ELR (cell line): Measurements from ENCODE around the gene MBLAC1.

ENCODE experiments used
- DNase-seq: peaks from one replicate; pipeline ENCODE4 v3.0.0-alpha.2; 2015; ENCODE audit warnings: low read depth

Gene MBLAC1, protein sequence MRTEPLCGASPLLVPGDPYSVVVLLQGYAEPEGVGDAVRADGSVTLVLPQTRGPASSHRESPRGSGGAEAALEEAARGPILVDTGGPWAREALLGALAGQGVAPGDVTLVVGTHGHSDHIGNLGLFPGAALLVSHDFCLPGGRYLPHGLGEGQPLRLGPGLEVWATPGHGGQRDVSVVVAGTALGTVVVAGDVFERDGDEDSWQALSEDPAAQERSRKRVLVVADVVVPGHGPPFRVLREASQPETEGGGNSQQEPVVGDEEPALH

DNA sequence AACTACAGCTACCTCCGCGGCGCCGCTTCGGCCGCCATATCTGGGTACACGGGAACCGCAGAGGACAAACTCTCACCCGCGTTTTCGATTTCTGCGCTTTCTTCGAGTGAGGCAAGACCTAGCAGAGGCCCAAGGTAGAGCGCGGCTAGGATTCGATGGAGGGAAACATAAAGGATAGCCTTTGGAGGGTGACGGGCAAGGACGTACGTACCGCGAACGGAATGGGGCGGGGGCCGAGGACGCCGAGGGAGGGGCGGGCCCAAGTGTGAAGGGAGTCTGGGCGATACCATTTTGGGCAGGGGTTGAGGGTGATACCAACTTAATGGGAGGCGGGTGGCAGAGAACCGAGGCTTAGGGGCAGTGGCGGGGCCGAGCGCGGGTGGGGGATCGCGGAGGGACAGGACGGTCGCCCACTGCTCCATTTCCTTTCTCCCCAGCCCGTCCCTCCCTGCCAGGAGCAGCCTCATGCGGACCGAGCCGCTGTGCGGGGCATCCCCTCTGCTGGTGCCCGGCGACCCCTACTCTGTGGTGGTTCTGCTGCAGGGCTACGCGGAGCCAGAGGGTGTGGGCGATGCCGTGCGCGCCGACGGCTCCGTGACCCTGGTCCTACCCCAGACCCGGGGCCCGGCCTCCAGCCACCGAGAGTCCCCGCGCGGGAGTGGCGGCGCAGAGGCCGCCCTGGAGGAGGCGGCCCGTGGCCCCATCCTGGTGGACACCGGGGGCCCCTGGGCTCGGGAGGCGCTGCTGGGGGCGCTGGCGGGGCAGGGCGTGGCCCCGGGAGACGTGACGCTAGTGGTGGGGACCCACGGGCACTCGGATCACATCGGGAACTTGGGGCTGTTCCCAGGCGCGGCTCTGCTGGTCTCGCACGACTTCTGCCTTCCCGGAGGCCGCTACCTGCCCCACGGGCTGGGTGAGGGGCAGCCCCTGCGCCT, at the start of gene MBLAC1:
TSS of gene MBLAC1 (plus strand) at position 37 of the 935 bp plus-strand sequence. CDS start at position 466, 429 bp downstream.
- peak; percentile 92 for DNase-seq

DNA sequence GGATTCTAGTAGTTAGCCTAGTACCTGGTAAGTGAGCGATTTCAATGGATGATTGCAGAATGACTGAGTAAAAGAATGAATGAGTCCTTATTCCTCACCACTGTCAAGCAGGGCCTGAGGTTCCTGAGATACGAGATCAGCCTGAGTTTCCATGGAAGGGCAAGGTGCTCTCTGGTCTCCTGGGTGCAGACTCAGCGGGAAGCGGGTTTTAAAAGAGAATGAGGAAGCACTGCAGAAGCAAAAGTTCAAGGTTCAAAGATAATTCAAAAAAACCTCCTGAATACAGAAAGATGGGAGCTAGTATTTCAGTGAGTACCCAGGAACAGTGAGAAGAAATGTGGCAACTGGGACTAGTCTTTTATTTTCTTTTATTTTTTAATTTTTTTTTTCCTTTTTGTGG, 49.6 kb upstream of the MBLAC1 start:
- DNase-seq: no peak

DNA sequence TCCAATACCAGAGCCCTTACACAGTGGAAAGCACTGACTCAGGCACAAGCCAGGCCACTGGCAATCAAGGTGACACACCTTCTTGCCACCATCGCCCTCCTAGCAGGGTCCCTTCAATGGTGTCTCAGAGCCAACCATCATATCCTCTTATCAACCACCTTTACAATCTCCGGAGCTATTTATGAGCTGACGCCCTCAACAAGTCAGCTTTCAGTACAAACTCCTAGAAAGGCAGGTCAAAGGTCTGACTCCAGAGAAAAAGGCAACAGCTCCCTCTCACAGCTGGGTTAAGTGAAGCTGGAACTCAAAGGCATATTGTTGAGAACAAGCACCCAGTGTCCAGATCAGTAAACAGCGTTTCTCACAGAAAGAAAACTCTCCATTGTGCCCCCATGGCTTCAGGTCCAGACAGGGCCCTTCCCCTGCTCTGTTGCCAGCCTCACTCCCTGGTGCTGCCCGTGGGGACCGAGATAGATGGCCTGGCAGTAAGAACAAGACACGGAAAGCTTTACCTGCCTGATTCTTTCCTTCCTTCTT, 47.7 kb upstream of the MBLAC1 start:
- no peak for DNase-seq

DNA sequence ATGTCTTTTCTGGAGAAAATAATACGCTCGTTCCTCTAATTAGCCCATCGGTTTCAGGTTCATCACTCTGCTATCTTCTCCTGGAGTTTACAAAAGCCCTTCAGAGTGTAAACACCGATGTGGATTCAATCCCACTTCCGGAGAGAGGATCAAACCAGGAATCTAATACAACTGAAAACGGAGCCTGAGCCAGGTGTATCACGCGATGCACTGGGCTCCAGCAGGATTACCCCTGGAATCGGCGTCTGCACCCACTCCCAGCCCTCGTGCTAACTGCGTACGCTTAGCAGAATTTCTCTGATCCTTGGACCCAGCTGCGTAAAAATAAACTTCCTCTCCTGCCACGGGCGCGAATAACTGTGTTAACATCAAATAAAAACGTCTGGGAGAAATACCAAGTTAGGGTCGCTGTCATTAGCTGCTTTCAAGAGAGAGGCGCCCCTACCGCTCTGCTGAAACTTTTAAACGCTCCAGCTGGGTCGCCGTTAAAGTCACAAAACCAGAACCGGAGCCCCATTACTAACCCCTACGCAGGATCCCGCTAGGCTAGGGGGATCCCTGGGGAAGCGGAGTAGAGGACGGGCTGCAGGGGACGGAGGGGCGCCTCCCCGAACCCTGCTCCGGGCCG, 45.7 kb upstream of the MBLAC1 start:
- DNase-seq: peak; percentile 41

DNA sequence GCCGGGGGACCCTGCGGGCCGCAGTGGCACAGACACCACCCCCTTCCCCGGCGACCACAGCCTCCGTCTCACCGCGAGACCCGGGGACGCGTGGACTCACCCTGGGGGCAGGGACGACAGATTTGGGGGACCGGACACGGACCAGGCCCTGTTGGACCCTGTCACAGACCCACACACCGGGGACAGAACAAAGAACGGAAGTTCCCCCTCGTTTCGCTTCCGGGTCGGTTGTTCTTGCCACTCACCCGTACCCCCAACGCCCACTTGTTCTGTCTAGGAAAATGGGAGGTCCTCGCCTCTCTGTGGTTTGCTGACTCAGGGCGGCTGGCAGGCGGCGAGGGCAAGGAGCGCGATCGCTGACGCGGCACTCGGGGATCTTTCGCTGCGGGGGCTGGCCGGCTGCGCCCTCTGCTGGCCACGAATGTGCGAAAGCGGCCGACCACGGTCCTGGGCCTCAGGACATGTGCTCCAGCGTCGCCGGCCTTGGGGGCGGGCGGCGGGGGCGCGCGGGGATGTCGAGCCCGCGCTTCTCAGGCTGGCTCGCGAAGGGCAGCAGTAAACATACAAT, 45.1 kb upstream of the MBLAC1 start, which contains the start of gene ZNF3:
TSS of gene ZNF3 (minus strand) at position 189 of the 568 bp plus-strand sequence. CDS start 4,366 bp downstream, outside the sequence.
- DNase-seq: peak; percentile 99

DNA sequence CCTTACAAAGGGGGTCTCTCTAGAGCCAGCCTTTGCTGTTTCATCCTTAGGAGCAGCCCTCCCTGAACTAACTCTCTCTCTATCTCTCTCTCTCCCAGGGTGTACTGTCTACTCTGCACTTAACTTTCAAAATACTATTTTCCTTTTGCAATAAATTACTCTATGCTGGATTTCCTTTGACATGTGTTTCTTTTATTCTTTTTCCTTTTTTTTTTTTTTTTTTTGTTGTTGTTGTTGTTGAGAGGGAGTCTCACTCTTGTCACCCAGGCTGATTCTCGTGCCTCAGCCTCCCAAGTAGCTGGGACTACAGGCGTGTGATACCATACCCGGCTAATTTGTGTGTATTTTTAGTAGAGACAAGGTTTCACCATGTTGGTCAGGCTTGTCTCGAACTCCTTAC, 43.8 kb upstream of the MBLAC1 start:
- no peak for DNase-seq

DNA sequence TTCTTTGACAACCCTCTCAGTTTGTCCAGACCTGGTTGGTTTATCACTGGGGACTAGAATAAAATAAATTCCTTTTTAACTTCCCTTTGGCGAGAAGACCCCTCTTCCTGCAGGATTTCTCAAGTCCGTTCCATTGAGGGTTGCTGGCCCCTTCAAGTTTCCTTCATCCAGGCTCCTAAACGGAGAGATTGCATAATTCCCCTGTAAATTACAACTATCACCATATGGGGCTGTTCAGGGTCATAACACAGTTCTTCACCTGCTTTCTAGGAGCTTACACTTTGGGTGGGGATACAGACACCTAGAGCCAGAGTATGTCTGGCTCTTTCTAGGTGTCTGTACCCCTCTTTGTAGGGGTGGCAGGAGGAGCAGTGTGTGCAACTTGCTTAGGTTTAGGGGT, 41.3 kb upstream of the MBLAC1 start:
- no peak for DNase-seq

DNA sequence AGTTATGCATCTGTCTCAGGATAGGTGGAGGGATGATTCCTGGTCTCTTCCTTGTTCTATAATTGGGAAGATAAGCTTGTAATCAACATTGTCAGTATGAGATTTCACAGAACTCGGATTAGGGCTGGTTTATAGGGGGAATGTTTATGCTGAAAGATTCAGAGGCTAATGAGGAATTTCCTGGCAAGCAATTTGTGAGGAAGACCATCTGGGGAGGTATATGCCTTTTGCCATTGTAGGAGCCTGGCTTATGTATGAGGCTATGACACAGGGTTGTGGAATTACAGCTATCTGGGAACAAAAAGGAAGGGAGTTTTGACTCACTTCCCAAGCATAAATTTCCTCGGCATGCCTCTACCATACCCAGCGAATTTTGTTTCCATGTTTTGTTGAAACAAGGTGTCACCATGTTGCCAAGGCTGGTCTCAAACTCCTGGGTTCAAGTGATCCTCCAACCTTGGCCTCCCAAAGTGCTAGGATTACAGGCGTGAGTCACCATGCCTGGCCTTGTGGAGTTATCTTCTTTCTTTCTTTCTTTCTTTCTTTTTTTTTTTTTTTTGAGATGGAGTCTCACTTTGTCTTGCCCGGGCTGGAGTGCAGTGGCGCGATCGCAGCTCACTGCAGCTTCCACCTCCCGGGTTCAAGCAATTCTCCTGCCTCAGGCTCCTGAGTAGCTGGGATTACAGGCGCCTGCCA, 39.6 kb upstream of the MBLAC1 start:
- peak; percentile 98 for DNase-seq

DNA sequence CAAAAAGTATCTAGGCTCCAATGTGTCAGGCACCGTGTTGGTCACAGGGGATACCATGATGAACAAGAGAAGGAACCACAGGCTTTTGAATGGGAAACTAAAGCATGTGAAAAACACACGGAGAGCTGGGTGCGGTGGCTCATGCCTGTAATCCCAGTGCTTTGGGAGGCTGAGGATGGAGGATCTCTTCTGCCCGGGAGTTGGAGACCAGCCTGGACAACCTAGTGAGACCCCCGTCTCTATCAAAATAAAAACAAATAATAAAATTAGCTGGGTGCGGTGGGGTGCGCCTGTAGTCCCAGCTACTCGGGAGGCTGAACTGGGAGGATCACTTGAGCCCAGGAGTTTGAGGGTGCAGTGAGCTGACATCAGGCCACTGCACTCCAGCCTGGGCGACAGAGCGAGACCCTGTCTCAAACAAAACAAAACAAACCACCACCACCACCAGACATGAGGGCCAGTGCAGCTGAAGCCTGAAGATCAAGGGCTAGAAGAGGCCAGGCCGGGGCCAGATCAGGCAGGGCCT, 38.6 kb upstream of the MBLAC1 start:
- no peak for DNase-seq

DNA sequence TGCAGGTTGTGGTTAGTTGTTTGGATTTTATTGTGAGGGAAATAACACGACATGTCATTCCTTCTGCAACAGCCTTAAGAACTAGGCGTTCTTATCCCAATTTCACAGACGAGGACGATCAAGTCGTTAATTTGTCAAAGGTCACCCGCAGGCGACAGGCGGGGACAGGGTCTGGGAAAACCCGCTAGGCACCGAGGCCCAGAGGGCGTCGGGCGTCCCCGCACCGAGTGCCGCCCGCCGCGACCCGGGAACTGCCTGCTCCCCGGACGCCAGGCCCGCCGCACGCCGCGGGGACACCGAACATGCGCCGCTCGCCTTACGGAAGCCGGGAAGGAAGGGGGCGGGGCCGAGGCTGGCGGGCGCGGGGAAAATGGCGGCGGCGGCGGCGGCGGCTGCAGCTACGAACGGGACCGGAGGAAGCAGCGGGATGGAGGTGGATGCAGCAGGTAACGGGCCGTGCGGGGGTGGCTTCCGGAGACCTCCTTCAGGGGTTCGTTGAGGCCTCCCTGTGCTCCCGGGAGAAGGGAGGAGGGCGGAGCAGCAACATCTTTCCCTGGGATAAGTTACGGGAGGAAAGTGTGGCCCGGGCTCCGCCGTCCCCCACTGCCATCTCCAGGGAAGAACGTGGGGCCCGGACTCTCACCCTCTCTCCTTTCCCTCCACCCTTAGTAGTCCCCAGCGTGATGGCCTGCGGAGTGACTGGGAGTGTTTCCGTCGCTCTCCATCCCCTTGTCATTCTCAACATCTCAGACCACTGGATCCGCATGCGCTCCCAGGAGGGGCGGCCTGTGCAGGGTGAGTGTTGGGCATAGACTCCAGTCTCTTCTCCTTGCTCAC, 37.9 kb upstream of the MBLAC1 start, which contains the start of gene COPS6:
TSS of gene COPS6 (plus strand) at position 349 of the 837 bp plus-strand sequence. CDS start at position 371, 22 bp downstream.
- peak; percentile 80 for DNase-seq

DNA sequence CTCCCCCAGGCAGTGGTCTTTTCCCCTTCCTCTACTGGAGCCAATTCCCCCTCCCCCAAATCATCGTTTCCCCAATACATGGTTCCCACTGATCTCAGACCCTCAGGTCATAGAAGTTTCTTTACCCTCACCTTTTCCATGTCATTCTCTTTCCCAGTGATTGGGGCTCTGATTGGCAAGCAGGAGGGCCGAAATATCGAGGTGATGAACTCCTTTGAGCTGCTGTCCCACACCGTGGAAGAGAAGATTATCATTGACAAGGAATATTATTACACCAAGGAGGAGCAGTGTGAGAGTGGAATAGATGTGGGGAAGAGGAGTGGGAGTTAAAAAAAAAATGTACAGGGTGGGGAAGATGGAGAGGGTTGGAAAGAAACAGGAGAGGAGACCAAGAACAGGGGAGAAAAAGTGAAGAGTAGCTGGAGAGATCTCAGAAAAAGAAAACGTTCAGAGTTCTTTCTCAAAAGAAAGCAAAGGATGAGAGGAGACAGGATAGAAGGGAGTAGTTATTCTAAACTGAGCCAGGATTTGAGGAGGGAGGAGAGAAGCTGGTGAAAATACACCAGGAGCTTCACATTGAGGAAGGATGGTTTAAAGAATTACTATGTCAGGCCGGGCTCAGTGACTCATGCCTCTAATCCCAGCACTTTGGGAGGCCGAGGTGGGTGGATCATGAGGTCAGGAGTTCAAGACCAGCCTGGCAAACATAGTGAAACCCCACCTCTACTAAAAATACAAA, 37.1 kb upstream of the MBLAC1 start:
- peak; percentile 63 for DNase-seq

DNA sequence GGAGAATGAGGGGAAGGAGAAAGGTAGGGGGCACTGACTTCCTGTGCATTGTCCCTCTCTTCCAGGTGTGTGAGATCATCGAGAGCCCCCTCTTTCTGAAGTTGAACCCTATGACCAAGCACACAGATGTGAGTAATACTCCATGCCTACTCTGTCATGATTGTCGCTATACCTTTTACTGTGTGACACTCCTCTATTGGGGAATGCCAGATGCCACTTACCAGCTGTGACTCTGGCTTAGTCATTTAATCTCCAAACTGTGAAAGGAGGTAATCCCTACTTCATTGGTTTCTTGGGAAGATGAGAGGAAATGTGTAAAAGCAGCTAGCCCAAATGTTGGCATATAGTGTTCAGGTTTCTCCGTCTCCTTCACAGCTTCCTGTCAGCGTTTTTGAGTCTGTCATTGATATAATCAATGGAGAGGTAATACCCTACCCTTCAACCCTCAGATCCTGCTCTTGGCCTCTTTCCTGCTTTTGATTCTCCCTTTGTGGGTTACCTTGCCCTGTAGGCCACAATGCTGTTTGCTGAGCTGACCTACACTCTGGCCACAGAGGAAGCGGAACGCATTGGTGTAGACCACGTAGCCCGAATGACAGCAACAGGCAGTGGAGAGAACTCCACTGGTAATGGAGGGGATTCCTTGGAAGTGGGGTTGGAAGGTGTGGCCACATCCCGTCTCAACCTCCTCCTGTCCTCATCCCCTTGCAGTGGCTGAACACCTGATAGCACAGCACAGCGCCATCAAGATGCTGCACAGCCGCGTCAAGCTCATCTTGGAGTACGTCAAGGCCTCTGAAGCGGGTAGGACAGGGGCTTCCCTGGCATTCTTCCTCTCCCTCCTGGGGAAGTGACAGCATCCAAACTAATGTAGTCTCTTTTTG, 36.0 kb upstream of the MBLAC1 start:
- peak; percentile 51 for DNase-seq

DNA sequence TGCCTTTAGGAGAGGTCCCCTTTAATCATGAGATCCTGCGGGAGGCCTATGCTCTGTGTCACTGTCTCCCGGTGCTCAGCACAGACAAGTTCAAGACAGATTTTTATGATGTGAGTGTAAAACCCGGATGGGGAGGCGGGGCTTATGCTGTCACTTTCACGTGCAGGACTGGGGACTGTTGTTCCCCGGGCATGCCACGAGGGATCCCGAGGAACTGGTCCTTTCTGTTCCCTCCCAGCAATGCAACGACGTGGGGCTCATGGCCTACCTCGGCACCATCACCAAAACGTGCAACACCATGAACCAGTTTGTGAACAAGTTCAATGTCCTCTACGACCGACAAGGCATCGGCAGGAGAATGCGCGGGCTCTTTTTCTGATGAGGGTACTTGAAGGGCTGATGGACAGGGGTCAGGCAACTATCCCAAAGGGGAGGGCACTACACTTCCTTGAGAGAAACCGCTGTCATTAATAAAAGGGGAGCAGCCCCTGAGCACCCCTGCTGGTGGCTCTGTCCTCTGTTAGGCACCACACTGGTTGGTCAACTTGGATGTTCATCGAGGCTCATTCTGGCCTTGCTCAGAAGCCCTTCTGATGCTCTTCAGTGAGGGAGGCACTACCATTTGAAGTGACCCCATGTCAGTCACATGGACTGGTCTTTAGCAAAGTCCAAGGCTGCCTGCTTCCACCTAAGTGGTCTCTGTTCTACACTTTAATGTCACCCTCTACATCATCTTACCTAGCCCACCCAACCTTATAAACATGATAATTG, 35.2 kb upstream of the MBLAC1 start:
- peak; percentile 79 for DNase-seq

DNA sequence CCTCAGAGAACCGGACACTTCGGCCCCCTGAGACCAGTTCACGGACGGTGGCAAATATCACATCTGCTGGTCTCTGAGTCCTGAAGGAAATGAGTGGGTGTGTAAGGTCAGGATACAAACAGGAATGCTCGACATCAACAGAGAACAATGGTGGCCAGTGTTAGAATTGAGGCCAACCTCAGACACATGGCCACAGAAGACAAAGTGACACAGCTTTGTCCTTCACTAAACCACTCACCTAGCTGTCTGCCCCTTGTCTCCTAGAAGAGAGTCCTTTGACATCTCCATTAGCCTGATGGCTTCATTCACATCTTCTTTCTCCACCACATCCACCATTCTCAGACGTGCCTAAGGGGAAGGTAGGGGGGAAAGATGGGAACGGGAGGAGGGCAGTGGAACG, 33.7 kb upstream of the MBLAC1 start:
- DNase-seq: no peak

DNA sequence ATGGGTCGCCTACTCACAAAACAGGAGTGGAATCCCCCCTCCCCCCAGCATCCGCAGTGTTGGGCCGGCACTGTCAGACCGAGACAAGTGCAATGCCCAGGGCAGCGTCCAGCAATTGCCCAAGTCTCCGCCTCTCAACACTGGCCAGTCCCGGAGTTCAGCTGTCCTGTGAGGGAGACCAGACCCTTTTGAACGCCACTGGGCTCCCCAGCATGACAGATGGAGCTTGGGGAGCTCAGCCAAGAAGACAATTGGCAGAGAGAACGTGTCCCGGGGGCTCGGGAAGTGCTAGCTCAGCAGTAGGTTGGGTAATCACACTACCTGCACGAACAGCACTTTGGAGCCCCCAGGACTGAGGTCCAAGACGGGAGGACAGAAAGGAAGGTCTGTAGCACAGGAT, 33.3 kb upstream of the MBLAC1 start:
- no peak for DNase-seq

DNA sequence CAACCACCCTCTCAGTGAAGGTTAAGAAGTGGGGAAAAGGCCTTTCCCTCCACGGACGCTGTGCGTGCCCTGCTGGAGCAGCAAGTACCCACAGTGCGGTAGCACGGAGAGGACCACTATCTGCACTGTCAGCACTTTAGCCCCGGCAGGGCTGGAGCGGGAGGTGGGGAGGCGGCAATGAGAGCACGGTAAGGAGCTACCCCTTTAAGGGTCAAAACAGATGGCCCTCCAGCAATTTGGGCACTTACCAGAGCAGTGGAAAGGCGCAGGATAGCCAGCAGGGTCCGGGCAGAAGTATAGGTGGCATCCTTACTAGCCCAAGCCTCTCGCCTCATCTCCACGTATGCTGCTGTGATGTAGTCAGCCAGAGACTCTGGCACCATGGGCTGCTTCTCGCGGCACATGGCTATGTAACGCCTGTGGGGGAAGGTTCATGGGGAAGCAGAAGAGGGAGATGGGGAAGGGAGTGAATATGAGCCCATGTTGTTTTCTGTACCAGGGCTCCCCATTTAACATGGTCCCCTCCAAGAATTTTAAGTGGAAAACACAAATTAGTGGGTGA, 32.8 kb upstream of the MBLAC1 start:
- no peak for DNase-seq

DNA sequence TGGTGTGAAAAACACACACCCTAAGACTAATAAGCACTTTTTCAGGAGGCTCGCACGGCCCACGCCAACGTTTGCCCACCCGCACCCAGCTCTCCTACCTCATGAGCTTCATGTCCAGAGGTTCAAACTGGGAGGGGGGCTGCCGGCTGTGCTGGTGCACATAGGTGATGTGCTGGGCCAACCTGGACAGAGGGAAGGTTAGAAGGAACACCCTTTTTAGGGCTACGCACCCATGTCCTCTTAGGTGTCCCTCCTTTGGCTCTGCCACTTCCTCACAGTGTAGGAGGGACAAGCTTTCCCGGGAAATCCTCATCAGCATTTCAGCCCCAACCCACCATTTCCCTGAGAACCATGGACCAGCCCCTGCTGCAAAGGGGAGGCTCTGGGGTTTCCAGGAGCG, 31.5 kb upstream of the MBLAC1 start:
- DNase-seq: no peak
